Umbilical cord (tissue), 2 donors: ENCODE results near the gene OPA3. TPM values are rescaled to one million over a fixed set of nuclear protein-coding genes. Genes with fewer than 3 reads are reported as not detected.

ENCODE experiments used
- DNase-seq: peaks from one replicate; pipeline ENCODE4 v3.0.0-alpha.2; 2015; ENCODE audit warnings: low spot score
- total RNA-seq: library from RNA; depleted of rRNA; stranded (reverse); fragments of >200 nt; gene quantifications from one replicate; pipeline ENCODE4 v1.2.3, GENCODE V29; 2014; ENCODE audit warnings: low replicate concordance; ENCODE audit not compliant: insufficient read depth

Gene OPA3
- total RNA-seq, 1 donor from 2014 or later = 4.8 TPM

DNA sequence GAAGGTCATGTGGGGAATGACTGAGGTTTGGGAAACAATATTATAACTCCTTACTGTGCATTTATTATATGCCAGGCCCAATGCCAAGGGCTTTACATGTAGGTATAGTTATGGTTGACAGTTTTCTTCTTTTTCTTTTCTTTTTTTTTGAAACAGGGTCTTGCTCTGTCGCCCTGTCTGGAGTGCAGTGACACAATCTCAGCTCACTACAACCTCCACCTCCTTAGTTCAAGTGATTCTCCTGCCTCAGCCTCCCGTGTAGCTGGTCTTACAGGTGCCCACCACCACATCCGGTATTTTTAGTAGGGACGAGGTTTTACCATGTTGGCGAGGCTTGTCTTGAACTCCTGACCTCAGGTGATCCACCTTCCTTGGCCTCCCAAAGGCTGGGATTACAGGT lies 101.6 kb downstream of the OPA3 start:
- no peak for DNase-seq

DNA sequence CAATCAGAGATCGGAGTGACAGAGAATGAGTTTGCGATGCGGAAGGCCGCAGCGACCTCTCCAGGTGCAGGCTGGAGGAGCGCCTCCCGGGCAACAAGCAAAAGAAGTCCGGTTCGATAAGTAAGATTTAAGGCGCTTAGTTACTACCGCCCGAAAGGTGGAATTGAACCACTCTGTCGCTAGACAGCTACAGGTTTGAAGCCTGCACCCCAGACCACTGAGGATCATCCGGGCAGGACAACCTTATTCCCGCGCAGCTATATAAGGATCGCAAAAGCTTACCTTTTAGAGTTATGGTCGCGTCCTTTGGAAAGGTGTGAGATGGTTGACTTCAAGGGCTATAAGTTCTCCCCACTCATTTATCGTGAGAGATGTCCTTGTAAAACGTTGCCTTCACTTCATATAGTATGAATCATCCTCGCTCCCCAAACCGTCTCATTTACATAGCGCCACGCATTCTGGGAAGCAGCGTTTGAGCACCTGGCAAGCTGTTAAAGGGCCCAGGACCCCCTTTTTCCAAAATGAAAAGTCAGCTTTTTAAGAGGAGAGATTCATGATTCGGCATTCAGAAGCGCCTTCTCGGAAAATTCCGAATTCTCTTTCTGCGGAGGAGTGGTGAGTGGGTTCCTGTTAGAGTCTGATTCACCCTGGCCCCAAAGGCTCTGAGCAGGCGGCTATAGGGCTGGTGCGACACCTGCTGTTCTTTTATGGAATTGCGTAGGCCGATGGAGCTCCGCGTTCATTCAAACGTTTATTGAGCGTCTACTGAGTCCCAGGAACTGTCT lies 106.0 kb downstream of the OPA3 start:
- DNase-seq = peak; percentile 94

DNA sequence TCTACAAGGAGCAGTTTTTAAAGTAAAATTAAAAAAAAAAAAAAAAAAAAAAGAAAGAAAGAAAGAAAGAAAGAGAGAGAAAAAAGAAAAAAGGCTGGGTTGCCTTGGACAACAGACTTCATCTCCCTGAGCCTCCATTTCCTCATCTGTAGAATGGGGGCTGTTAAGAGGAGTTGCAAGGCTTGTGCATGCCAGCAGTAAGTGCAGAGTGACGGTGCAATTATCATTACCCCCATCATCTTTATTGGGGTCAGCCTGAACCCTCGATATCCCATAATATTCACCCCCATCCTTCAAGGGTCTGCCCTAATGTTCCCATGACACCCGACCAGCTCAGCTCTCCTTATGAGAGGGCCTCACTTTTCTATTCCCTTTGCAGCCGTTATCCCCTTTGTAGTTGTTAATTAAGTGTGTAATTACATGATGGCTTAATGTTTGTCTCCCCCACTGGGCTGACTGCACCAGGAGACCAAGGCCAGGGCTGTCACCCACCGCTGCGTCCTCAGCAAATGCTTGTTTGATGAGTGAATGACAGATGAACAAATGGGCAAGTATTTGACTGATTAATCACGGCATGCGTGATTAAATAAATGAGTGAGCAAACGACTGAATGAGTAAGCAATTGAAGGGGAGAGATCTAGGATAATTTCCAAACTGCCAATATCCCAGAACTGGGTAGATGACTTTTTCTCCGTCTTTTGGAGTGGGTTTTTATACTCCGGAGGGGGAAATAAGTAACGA lies 106.7 kb downstream of the OPA3 start:
- peak; percentile 59 for DNase-seq

Other genes starting within 250 kb of the OPA3 start
- 4.3 TPM for gene KLC3, start 244.1 kb downstream of the OPA3 start, total RNA-seq
- 25.3 TPM for gene ERCC2, start 214.2 kb downstream of the OPA3 start, total RNA-seq
- 9.4 TPM for gene PPP1R13L, start 179.7 kb downstream of the OPA3 start, total RNA-seq
- gene POLR1G, start 178.2 kb downstream of the OPA3 start, total RNA-seq = 8.7 TPM
- 66.2 TPM for gene ERCC1, start 160.9 kb downstream of the OPA3 start, total RNA-seq
- 357 TPM for gene FOSB, start 116.8 kb downstream of the OPA3 start, total RNA-seq
- gene RTN2, start 87.8 kb downstream of the OPA3 start, total RNA-seq = 7.5 TPM
- not detected for gene PPM1N, start 86.4 kb downstream of the OPA3 start, total RNA-seq
- 66.2 TPM for gene VASP, start 77.3 kb downstream of the OPA3 start, total RNA-seq
- 0.48 TPM for gene GPR4, start 17.4 kb upstream of the OPA3 start, total RNA-seq
- gene EML2, start 54.6 kb upstream of the OPA3 start, total RNA-seq = 4.6 TPM
- gene GIPR, start 83.4 kb upstream of the OPA3 start, total RNA-seq = 0.72 TPM
- gene SNRPD2, start 107.2 kb upstream of the OPA3 start, total RNA-seq = 108 TPM
- 9.4 TPM for gene QPCTL, start 107.9 kb upstream of the OPA3 start, total RNA-seq
- gene FBXO46, start 146.1 kb upstream of the OPA3 start, total RNA-seq = 13.0 TPM
- not detected for gene MEIOSIN, start 148.6 kb upstream of the OPA3 start, total RNA-seq
- gene SIX5, start 184.4 kb upstream of the OPA3 start, total RNA-seq = 18.8 TPM
- 91.2 TPM for gene DMPK, start 197.7 kb upstream of the OPA3 start, total RNA-seq
- gene DMWD, start 208.0 kb upstream of the OPA3 start, total RNA-seq = 23.8 TPM
- not detected for gene RSPH6A, start 230.5 kb upstream of the OPA3 start, total RNA-seq